Activated CD8-positive, alpha-beta T cell treated with anti-CD3 and anti-CD28 coated beads for 36 hours (primary cell): ENCODE measurements around the gene CENPX. TPM values are rescaled to one million over a fixed set of nuclear protein-coding genes. Genes with fewer than 3 reads are reported as not detected.
A peak's percentile ranks its signal among the peaks of the same experiment; 100 is the strongest.

Experiments used
- ATAC-seq: fragments of 200-7000 bp; cut with Tn5 transposase; one replicate; pipeline ENCODE4 v1.10.0; 2021; ENCODE audit warnings: mild to moderate bottlenecking, moderate library complexity
- CTCF ChIA-PET: fragments of 350-600 bp; sonication (Branson Sonifier 250); formaldehyde crosslinking; loops from one replicate; lab custom pipeline; 2021; ENCODE audit warnings: antibody characterized with exemption; lab: Charles Lee
- POLR2A ChIA-PET: fragments of 350-600 bp; sonication (Branson Sonifier 250); formaldehyde crosslinking; loops from one replicate; lab custom pipeline; 2021; ENCODE audit warnings: antibody characterized with exemption; lab: Charles Lee
- DNase-seq: peaks from one replicate; pipeline ENCODE4 v3.0.0-alpha.2; 2020
- H3K27ac Mint-ChIP-seq: one replicate; pipeline ENCODE4 v1.8.0; 2021; ENCODE audit warnings: mild to moderate bottlenecking, mixed read lengths
- H3K27me3 Mint-ChIP-seq: one replicate; pipeline ENCODE4 v1.8.0; 2021; ENCODE audit warnings: mixed read lengths
- H3K36me3 Mint-ChIP-seq: one replicate; pipeline ENCODE4 v1.8.0; 2021; ENCODE audit warnings: low read depth, mixed read lengths
- H3K4me1 Mint-ChIP-seq: one replicate; pipeline ENCODE4 v1.8.0; 2021; ENCODE audit warnings: low read depth, mixed read lengths
- H3K4me3 Mint-ChIP-seq: one replicate; pipeline ENCODE4 v1.8.0; 2021; ENCODE audit warnings: mild to moderate bottlenecking, moderate library complexity, mixed read lengths
- H3K9me3 Mint-ChIP-seq: one replicate; pipeline ENCODE4 v1.8.0; 2021; ENCODE audit warnings: mixed read lengths
- CTCF ChIP-seq: fragments of 200-600 bp; IDR thresholded peaks from one replicate; pipeline ENCODE4 v1.8.0; 2022; ENCODE audit warnings: antibody characterized with exemption, mild to moderate bottlenecking
- intact Hi-C: fragments of 100-400 bp; cut with micrococcal nuclease; formaldehyde crosslinking; loops from one replicate; pipeline ENCODE4 v1.10.0; 2022
- total RNA-seq, 2 experiments: library from RNA; stranded (reverse); gene quantifications; one replicate each; pipeline ENCODE4 v1.2.3, GENCODE V29; 2021

CENPX gene
- total RNA-seq, 2 experiments from 2014 or later = 88.7 to 98.1 TPM

GRCh38 chr17:82052638-82053059 lies 30.0 kb upstream of the CENPX start:
- ATAC-seq (no peak), DNase-seq (no peak)
- CTCF ChIA-PET = interaction anchor here (1.0 to 1.2 kb wide), 3 partner anchors 22 to 102 kb away, joined by 3 read pairs; no protein-coding TSS in a partner anchor
- no peaks in the 10 kb centered on the region for H3K9me3 Mint-ChIP-seq
- H3K4me1 Mint-ChIP-seq = peaks cover 19% of the 10 kb centered on the region
- POLR2A ChIA-PET = interaction anchor here (1.3 to 9.3 kb wide), 4 partner anchors 11 to 39 kb away, joined by 4 to 98 read pairs (median 4); partner anchors contain the start of gene DUS1L
- peak overlapping the region; percentile 15 for H3K27ac Mint-ChIP-seq
- no peaks in the 10 kb centered on the region for H3K27me3 Mint-ChIP-seq
- no peak for TF ChIP-seq CTCF
- H3K36me3 Mint-ChIP-seq = peaks cover 2% of the 10 kb centered on the region
- peak overlapping the region; percentile 82 for H3K4me3 Mint-ChIP-seq
- intact Hi-C loops = no loop called here

- peaks cover 21% of the 10 kb centered on the region for H3K4me1 Mint-ChIP-seq
- no peaks in the 10 kb centered on the region for H3K27me3 Mint-ChIP-seq
- no peak for TF ChIP-seq CTCF
- H3K4me3 Mint-ChIP-seq = peak within 1 kb of the TSS; percentile 82
- DNase-seq (peak; percentile 89), ATAC-seq (peak; percentile 92)
- POLR2A ChIA-PET = interaction anchor here (1.3 to 9.3 kb wide), 3 partner anchors 12 to 40 kb away, joined by 4 to 98 read pairs (median 4); partner anchors contain the start of gene DUS1L
- H3K36me3 Mint-ChIP-seq = peaks cover 2% of the 10 kb centered on the region
- intact Hi-C loops = no loop called here
- peak within 1 kb of the TSS; percentile 75 for H3K27ac Mint-ChIP-seq
- H3K9me3 Mint-ChIP-seq = no peaks in the 10 kb centered on the region
- CTCF ChIA-PET = interaction anchor here (1.0 to 2.0 kb wide), 4 partner anchors 22 to 102 kb away, joined by 3 to 11 read pairs (median 3); no protein-coding TSS in a partner anchor
These were observed 29.3 kb upstream of the CENPX start, which contains the start of the genes GPS1 and RFNG for GRCh38 chr17:82051776-82052637. GPS1 (plus strand) TSS chr17:82051898; CDS start chr17:82051932, 34 bp downstream. RFNG (minus strand) TSS chr17:82051811; CDS start chr17:82051766, 45 bp downstream.

- no peak for TF ChIP-seq CTCF
- peaks cover 2% of the 10 kb centered on the region for H3K36me3 Mint-ChIP-seq
- peak overlapping the region; percentile 81 for H3K4me3 Mint-ChIP-seq
- no peaks in the 10 kb centered on the region for H3K27me3 Mint-ChIP-seq
- no peaks in the 10 kb centered on the region for H3K9me3 Mint-ChIP-seq
- ChIA-PET CTCF (interaction anchor here (1.0 to 2.0 kb wide), 4 partner anchors 12 to 91 kb away, joined by 3 to 11 read pairs (median 6); partner anchors contain the start of gene DCXR), POLR2A (interaction anchor here (1.0 to 9.3 kb wide), 6 partner anchors 13 to 104 kb away, joined by 3 to 98 read pairs (median 4); partner anchors contain the start of genes DCXR and DUS1L)
- intact Hi-C loops = no loop called here
- H3K4me1 Mint-ChIP-seq = peaks cover 22% of the 10 kb centered on the region
- peak overlapping the region; percentile 75 for H3K27ac Mint-ChIP-seq
- peak; percentile 17 for ATAC-seq
- DNase-seq = no peak
These were observed 28.3 kb upstream of the CENPX start for GRCh38 chr17:82050761-82051641.

- POLR2A ChIA-PET = interaction anchor here (0.5 to 9.3 kb wide), 10 partner anchors 13 to 179 kb away, joined by 3 to 98 read pairs (median 4); partner anchors contain the start of genes DCXR, DUS1L and SLC16A3
- Mint-ChIP-seq H3K4me1 (peaks cover 22% of the 10 kb centered on the region), H3K9me3 (no peaks in the 10 kb centered on the region), H3K4me3 (peak overlapping the region; percentile 81), H3K27me3 (no peaks in the 10 kb centered on the region), H3K27ac (peak overlapping the region; percentile 75), H3K36me3 (peaks cover 2% of the 10 kb centered on the region)
- no peak for TF ChIP-seq CTCF
- no peak for ATAC-seq
- DNase-seq = no peak
- CTCF ChIA-PET = interaction anchor here (1.0 to 2.0 kb wide), 5 partner anchors 11 to 91 kb away, joined by 3 to 11 read pairs (median 6); partner anchors contain the start of gene DCXR
- intact Hi-C loops = no loop called here
These were observed 27.6 kb upstream of the CENPX start for GRCh38 chr17:82050152-82050760.
